HEK293 (cell line): ENCODE data around the gene HNRNPH2.
A peak's percentile ranks its signal among the peaks of the same experiment; 100 is the strongest.

Experiments used
- EGR2 ChIP-seq: fragments of 450-650 bp; formaldehyde crosslinking; IDR thresholded peaks from 2 replicates; pipeline ENCODE4 v1.5.1; 2016; ENCODE audit warnings: low read depth, missing biosample characterization, missing genetic modification characterization
- GFI1B ChIP-seq: fragments of 450-650 bp; formaldehyde crosslinking; IDR thresholded peaks from 2 replicates; pipeline ENCODE4 v1.5.1; 2016; ENCODE audit warnings: missing biosample characterization, missing genetic modification characterization
- HOXD13 ChIP-seq: sonication (generic); formaldehyde crosslinking; IDR thresholded peaks from 2 replicates; pipeline ENCODE4 v1.8.0; 2022; ENCODE audit warnings: missing genetic modification reagents, borderline replicate concordance
- IKZF3 ChIP-seq: fragments of 450-650 bp; IDR thresholded peaks from 2 replicates; pipeline ENCODE4 v1.5.0; 2018; ENCODE audit warnings: missing biosample characterization, mild to moderate bottlenecking, missing genetic modification characterization, moderate library complexity
- KLF9 ChIP-seq: fragments of 450-650 bp; formaldehyde crosslinking; IDR thresholded peaks from 2 replicates; pipeline ENCODE4 v1.5.1; 2016; ENCODE audit warnings: missing biosample characterization, missing genetic modification characterization, low read depth
- SCRT2 ChIP-seq: fragments of 450-650 bp; formaldehyde crosslinking; IDR thresholded peaks from 2 replicates; pipeline ENCODE4 v1.5.1; 2016; ENCODE audit warnings: missing biosample characterization, missing genetic modification characterization
- SP7 ChIP-seq: fragments of 450-650 bp; formaldehyde crosslinking; IDR thresholded peaks from 2 replicates; pipeline ENCODE4 v1.5.1; 2016; ENCODE audit warnings: missing biosample characterization, missing genetic modification characterization
- ZBTB17 ChIP-seq: fragments of 450-650 bp; formaldehyde crosslinking; IDR thresholded peaks from 2 replicates; pipeline ENCODE4 v1.5.1; 2016; ENCODE audit warnings: missing biosample characterization, missing genetic modification characterization
- ZBTB20 ChIP-seq: fragments of 450-650 bp; formaldehyde crosslinking; IDR thresholded peaks from 2 replicates; pipeline ENCODE4 v1.5.1; 2016; ENCODE audit warnings: missing biosample characterization, missing genetic modification characterization
- ZBTB21 ChIP-seq: fragments of 450-650 bp; formaldehyde crosslinking; IDR thresholded peaks from 2 replicates; pipeline ENCODE4 v1.5.1; 2017; ENCODE audit warnings: missing biosample characterization, missing genetic modification characterization
- ZBTB8A ChIP-seq: fragments of 450-650 bp; formaldehyde crosslinking; IDR thresholded peaks from 2 replicates; pipeline ENCODE4 v1.5.1; 2016; ENCODE audit warnings: missing biosample characterization, missing genetic modification characterization
- ZNF121 ChIP-seq: fragments of 450-650 bp; formaldehyde crosslinking; IDR thresholded peaks from 2 replicates; pipeline ENCODE4 v1.5.1; 2016; ENCODE audit warnings: missing biosample characterization, missing genetic modification characterization
- ZNF140 ChIP-seq: fragments of 450-650 bp; formaldehyde crosslinking; IDR thresholded peaks from 2 replicates; pipeline ENCODE4 v1.5.1; 2016; ENCODE audit warnings: missing biosample characterization, missing genetic modification characterization
- ZNF174 ChIP-seq: fragments of 450-650 bp; formaldehyde crosslinking; IDR thresholded peaks from 2 replicates; pipeline ENCODE4 v1.5.0; 2017; ENCODE audit warnings: missing biosample characterization, mild to moderate bottlenecking, missing genetic modification characterization
- ZNF175 ChIP-seq: fragments of 450-650 bp; formaldehyde crosslinking; IDR thresholded peaks from 2 replicates; pipeline ENCODE4 v1.5.1; 2016; ENCODE audit warnings: missing biosample characterization, missing genetic modification characterization
- ZNF2 ChIP-seq: fragments of 450-650 bp; formaldehyde crosslinking; IDR thresholded peaks from 2 replicates; pipeline ENCODE4 v1.5.1; 2016; ENCODE audit warnings: missing biosample characterization, missing genetic modification characterization
- ZNF416 ChIP-seq: fragments of 450-650 bp; formaldehyde crosslinking; IDR thresholded peaks from 2 replicates; pipeline ENCODE4 v1.5.1; 2016; ENCODE audit warnings: missing biosample characterization, missing genetic modification characterization
- ZNF473 ChIP-seq: fragments of 450-650 bp; formaldehyde crosslinking; IDR thresholded peaks from 2 replicates; pipeline ENCODE4 v1.5.1; 2017; ENCODE audit warnings: missing biosample characterization, missing genetic modification characterization
- ZNF510 ChIP-seq: fragments of 450-650 bp; formaldehyde crosslinking; IDR thresholded peaks from 2 replicates; pipeline ENCODE4 v1.5.1; 2018; ENCODE audit warnings: mild to moderate bottlenecking, missing genetic modification characterization, missing biosample characterization; ENCODE audit not compliant: insufficient replicate concordance
- ZNF548 ChIP-seq: fragments of 450-650 bp; formaldehyde crosslinking; IDR thresholded peaks from 2 replicates; pipeline ENCODE4 v1.5.1; 2016; ENCODE audit warnings: missing biosample characterization, missing genetic modification characterization
- ZNF571 ChIP-seq: fragments of 450-650 bp; formaldehyde crosslinking; IDR thresholded peaks from 2 replicates; pipeline ENCODE4 v1.5.0; 2017; ENCODE audit warnings: missing biosample characterization, missing genetic modification characterization
- ZNF600 ChIP-seq: fragments of 450-650 bp; formaldehyde crosslinking; IDR thresholded peaks from 2 replicates; pipeline ENCODE4 v1.5.1; 2016; ENCODE audit warnings: missing biosample characterization, missing genetic modification characterization
- ZNF610 ChIP-seq: fragments of 450-650 bp; formaldehyde crosslinking; IDR thresholded peaks from 2 replicates; pipeline ENCODE4 v1.5.1; 2016; ENCODE audit warnings: missing biosample characterization, missing genetic modification characterization, borderline replicate concordance
- ZNF629 ChIP-seq: fragments of 450-650 bp; formaldehyde crosslinking; IDR thresholded peaks from 2 replicates; pipeline ENCODE4 v1.5.1; 2017; ENCODE audit warnings: missing biosample characterization, missing genetic modification characterization
- ZNF654 ChIP-seq: fragments of 450-650 bp; formaldehyde crosslinking; IDR thresholded peaks from 2 replicates; pipeline ENCODE4 v1.5.1; 2016; ENCODE audit warnings: low read depth, missing biosample characterization, missing genetic modification characterization
- ZNF660 ChIP-seq: fragments of 450-650 bp; IDR thresholded peaks from 2 replicates; pipeline ENCODE4 v1.5.1; 2018; ENCODE audit warnings: missing biosample characterization, mild to moderate bottlenecking, missing genetic modification characterization
- TF ChIP-seq, protein P1 (sequence below): fragments of 450-650 bp; formaldehyde crosslinking; IDR thresholded peaks from 2 replicates; pipeline ENCODE4 v1.5.1; 2017; ENCODE audit warnings: missing biosample characterization, missing genetic modification characterization
- TF ChIP-seq, protein P2 (sequence below): fragments of 450-650 bp; formaldehyde crosslinking; IDR thresholded peaks from 2 replicates; pipeline ENCODE4 v1.5.1; 2016; ENCODE audit warnings: missing biosample characterization, missing genetic modification characterization
- TF ChIP-seq, protein P3 (sequence below): fragments of 450-650 bp; formaldehyde crosslinking; IDR thresholded peaks from 2 replicates; pipeline ENCODE4 v1.5.1; 2016; ENCODE audit warnings: missing biosample characterization, missing genetic modification characterization
- TF ChIP-seq, protein P4 (sequence below): fragments of 450-650 bp; formaldehyde crosslinking; IDR thresholded peaks from 2 replicates; pipeline ENCODE4 v1.5.1; 2016; ENCODE audit warnings: missing biosample characterization, missing genetic modification characterization
- TF ChIP-seq, protein P5 (sequence below): IDR thresholded peaks from 2 replicates; pipeline ENCODE4 v1.6.1; 2011; ENCODE audit warnings: mild to moderate bottlenecking, low read depth, low read length, borderline replicate concordance
- TF ChIP-seq, protein P6 (sequence below): fragments of 450-650 bp; formaldehyde crosslinking; IDR thresholded peaks from 2 replicates; pipeline ENCODE4 v1.5.1; 2016; ENCODE audit warnings: missing biosample characterization, missing genetic modification characterization

Gene HNRNPH2

DNA sequence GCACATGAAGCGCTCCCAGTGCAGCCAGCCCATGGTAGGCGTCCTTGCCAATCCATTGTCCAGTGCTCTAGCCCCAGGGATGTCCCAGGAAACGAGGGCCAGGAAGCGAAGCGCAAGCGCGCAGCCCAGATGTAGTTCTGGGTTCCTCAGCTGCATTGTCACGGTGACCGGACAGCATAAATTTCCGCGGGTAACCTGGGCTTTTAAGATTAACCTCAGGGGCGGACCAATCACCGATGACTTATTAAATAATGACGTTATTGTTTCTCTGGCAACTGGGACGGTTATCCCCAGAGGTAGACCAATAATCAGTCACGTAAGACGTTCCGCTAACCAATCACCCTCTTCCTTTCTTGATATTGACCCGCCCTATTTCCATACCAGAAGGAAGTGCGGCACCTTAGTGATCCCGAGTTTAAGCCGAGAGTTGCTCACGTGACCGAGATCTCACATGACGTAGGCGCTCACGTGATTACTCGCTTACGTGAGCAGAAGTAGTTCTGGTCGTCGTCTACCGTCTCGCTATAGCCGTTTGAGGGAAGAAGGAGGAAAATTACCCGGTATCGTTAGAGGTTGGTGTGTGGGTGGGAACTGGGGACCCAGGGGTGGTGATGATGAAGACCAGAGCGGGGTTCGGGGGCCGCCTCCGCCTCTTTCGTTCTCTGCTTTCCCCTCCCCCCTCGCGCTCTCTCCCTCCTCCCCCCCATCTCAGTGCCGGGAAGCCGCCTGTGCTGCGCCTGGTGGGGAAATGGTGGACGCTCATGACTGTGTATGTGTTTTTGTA lies at the start of gene HNRNPH2, which contains the start of gene GLA (continued):
- TF ChIP-seq ZNF175 (tag by site-specific recombination), result no peak
- peak; percentile 99 for TF ChIP-seq ZNF629 (tag by site-specific recombination)
- no peak for TF ChIP-seq ZNF473 (tag by site-specific recombination)
- no peak for TF ChIP-seq ZNF548 (tag by site-specific recombination)
- peak; percentile 82; the same call in 1 of the 2 replicates for TF ChIP-seq EGR2 (tag by site-specific recombination)
- no peak for TF ChIP-seq ZNF140 (tag by site-specific recombination)
- TF ChIP-seq, protein P1, sequence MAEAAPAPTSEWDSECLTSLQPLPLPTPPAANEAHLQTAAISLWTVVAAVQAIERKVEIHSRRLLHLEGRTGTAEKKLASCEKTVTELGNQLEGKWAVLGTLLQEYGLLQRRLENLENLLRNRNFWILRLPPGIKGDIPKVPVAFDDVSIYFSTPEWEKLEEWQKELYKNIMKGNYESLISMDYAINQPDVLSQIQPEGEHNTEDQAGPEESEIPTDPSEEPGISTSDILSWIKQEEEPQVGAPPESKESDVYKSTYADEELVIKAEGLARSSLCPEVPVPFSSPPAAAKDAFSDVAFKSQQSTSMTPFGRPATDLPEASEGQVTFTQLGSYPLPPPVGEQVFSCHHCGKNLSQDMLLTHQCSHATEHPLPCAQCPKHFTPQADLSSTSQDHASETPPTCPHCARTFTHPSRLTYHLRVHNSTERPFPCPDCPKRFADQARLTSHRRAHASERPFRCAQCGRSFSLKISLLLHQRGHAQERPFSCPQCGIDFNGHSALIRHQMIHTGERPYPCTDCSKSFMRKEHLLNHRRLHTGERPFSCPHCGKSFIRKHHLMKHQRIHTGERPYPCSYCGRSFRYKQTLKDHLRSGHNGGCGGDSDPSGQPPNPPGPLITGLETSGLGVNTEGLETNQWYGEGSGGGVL, result peak; percentile 78
- TF ChIP-seq ZNF174 (tag by site-specific recombination), result no peak
- TF ChIP-seq SCRT2 (tag by site-specific recombination), result no peak
- TF ChIP-seq, protein P2, sequence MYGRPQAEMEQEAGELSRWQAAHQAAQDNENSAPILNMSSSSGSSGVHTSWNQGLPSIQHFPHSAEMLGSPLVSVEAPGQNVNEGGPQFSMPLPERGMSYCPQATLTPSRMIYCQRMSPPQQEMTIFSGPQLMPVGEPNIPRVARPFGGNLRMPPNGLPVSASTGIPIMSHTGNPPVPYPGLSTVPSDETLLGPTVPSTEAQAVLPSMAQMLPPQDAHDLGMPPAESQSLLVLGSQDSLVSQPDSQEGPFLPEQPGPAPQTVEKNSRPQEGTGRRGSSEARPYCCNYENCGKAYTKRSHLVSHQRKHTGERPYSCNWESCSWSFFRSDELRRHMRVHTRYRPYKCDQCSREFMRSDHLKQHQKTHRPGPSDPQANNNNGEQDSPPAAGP (tag by site-specific recombination), result peak; percentile 90
- no peak for TF ChIP-seq ZNF571 (tag by site-specific recombination)
- TF ChIP-seq, protein P3, sequence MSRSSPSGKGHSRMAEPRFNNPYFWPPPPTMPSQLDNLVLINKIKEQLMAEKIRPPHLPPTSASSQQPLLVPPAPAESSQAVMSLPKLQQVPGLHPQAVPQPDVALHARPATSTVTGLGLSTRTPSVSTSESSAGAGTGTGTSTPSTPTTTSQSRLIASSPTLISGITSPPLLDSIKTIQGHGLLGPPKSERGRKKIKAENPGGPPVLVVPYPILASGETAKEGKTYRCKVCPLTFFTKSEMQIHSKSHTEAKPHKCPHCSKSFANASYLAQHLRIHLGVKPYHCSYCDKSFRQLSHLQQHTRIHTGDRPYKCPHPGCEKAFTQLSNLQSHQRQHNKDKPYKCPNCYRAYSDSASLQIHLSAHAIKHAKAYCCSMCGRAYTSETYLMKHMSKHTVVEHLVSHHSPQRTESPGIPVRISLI (tag by site-specific recombination), result no peak
- peak; percentile 99 for TF ChIP-seq ZBTB21 (tag by site-specific recombination)
- peak; percentile 24 for TF ChIP-seq ZNF660
- no peak for TF ChIP-seq ZNF510 (tag by site-specific recombination)
- peak; percentile 87 for TF ChIP-seq ZBTB17
- peak; percentile 51 for TF ChIP-seq ZNF600
- TF ChIP-seq, protein P4, sequence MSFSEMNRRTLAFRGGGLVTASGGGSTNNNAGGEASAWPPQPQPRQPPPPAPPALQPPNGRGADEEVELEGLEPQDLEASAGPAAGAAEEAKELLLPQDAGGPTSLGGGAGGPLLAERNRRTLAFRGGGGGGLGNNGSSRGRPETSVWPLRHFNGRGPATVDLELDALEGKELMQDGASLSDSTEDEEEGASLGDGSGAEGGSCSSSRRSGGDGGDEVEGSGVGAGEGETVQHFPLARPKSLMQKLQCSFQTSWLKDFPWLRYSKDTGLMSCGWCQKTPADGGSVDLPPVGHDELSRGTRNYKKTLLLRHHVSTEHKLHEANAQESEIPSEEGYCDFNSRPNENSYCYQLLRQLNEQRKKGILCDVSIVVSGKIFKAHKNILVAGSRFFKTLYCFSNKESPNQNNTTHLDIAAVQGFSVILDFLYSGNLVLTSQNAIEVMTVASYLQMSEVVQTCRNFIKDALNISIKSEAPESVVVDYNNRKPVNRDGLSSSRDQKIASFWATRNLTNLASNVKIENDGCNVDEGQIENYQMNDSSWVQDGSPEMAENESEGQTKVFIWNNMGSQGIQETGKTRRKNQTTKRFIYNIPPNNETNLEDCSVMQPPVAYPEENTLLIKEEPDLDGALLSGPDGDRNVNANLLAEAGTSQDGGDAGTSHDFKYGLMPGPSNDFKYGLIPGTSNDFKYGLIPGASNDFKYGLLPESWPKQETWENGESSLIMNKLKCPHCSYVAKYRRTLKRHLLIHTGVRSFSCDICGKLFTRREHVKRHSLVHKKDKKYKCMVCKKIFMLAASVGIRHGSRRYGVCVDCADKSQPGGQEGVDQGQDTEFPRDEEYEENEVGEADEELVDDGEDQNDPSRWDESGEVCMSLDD (tag by site-specific recombination), result peak; percentile 56; the same call in 1 of the 2 replicates
- no peak for TF ChIP-seq ZNF654 (tag by site-specific recombination)
- peak; percentile 97 for TF ChIP-seq ZNF2
- peak; percentile 88 for TF ChIP-seq ZNF610 (tag by site-specific recombination)
- peak; percentile 31; the same call in 1 of the 2 replicates for TF ChIP-seq ZBTB20
- TF ChIP-seq SP7, result peak; percentile 95
- peak; percentile 63; the same call in 1 of the 2 replicates for TF ChIP-seq GFI1B
- TF ChIP-seq, protein P5, sequence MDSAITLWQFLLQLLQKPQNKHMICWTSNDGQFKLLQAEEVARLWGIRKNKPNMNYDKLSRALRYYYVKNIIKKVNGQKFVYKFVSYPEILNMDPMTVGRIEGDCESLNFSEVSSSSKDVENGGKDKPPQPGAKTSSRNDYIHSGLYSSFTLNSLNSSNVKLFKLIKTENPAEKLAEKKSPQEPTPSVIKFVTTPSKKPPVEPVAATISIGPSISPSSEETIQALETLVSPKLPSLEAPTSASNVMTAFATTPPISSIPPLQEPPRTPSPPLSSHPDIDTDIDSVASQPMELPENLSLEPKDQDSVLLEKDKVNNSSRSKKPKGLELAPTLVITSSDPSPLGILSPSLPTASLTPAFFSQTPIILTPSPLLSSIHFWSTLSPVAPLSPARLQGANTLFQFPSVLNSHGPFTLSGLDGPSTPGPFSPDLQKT, result no peak
- TF ChIP-seq ZBTB8A, result peak; percentile 55; the same call in 1 of the 2 replicates
- TF ChIP-seq ZNF416 (tag by site-specific recombination), result no peak
- 0 out of 2 replicates have a peak, but pooled peaks have one; percentile 53 for TF ChIP-seq IKZF3 (tag by site-specific recombination)
- TF ChIP-seq KLF9, result peak; percentile 64; the same call in 1 of the 2 replicates
- TF ChIP-seq ZNF121 (tag by site-specific recombination), result peak; percentile 18; the same call in 1 of the 2 replicates
- TF ChIP-seq, protein P6, sequence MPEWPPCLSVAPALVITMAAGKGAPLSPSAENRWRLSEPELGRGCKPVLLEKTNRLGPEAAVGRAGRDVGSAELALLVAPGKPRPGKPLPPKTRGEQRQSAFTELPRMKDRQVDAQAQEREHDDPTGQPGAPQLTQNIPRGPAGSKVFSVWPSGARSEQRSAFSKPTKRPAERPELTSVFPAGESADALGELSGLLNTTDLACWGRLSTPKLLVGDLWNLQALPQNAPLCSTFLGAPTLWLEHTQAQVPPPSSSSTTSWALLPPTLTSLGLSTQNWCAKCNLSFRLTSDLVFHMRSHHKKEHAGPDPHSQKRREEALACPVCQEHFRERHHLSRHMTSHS, result no peak
- peak; percentile 70; the same call in 1 of the 2 replicates for TF ChIP-seq HOXD13 (CRISPR knock-in tag)
